ENCODE measurements around the gene RUNX3.
A peak's percentile ranks its signal among the peaks of the same experiment; 100 is the strongest.
"Not testable (repeated sequence)": the region's sequence is repeated elsewhere in the genome, so short reads cannot be mapped to it uniquely, and the experiment has no call there.

The RUNX3 gene

GRCh38 chr1:24930260-24931145 is at the start of gene RUNX3:
Gene RUNX3 (minus strand): TSS chr1:24930276. CDS start chr1:24929868, 408 bp downstream.
- peak; percentile 97 for DNase-seq (ENCODE audit: low spot score)

GRCh38 chr1:24979232-24979631 is 49.2 kb upstream of the RUNX3 start:
- not testable (repeated sequence) for DNase-seq (ENCODE audit: low spot score)

- DNase-seq (ENCODE audit: low spot score): no peak
These were observed 48.4 kb upstream of the RUNX3 start for GRCh38 chr1:24978383-24979032.

GRCh38 chr1:24975391-24975790 is 45.3 kb upstream of the RUNX3 start:
- DNase-seq (ENCODE audit: low spot score): no peak

- no peak for DNase-seq (ENCODE audit: low spot score)
These were observed 43.2 kb upstream of the RUNX3 start for GRCh38 chr1:24973315-24973714.

GRCh38 chr1:24972915-24973242 is 42.8 kb upstream of the RUNX3 start:
- DNase-seq (ENCODE audit: low spot score): no peak

- DNase-seq (ENCODE audit: low spot score): no peak
These were observed 42.3 kb upstream of the RUNX3 start for GRCh38 chr1:24972221-24972914.

GRCh38 chr1:24970926-24971875 is 41.1 kb upstream of the RUNX3 start:
- DNase-seq (ENCODE audit: low spot score): no peak

GRCh38 chr1:24970399-24970753 is 40.3 kb upstream of the RUNX3 start:
- no peak for DNase-seq (ENCODE audit: low spot score)

- DNase-seq (ENCODE audit: low spot score): no peak
These were observed 39.7 kb upstream of the RUNX3 start for GRCh38 chr1:24969596-24970398.

GRCh38 chr1:24968941-24969585 is 39.0 kb upstream of the RUNX3 start:
- DNase-seq (ENCODE audit: low spot score): no peak

- no peak for DNase-seq (ENCODE audit: low spot score)
These were observed 37.9 kb upstream of the RUNX3 start for GRCh38 chr1:24967962-24968361.

GRCh38 chr1:24967555-24967954 is 37.5 kb upstream of the RUNX3 start:
- no peak for DNase-seq (ENCODE audit: low spot score)

- no peak for DNase-seq (ENCODE audit: low spot score)
These were observed 36.8 kb upstream of the RUNX3 start for GRCh38 chr1:24966724-24967346.

- no peak for DNase-seq (ENCODE audit: low spot score)
These were observed 36.1 kb upstream of the RUNX3 start for GRCh38 chr1:24966121-24966723.

GRCh38 chr1:24965571-24965930 is 35.5 kb upstream of the RUNX3 start:
- DNase-seq (ENCODE audit: low spot score): no peak

- peak; percentile 88 for DNase-seq (ENCODE audit: low spot score)
These were observed 34.9 kb upstream of the RUNX3 start for GRCh38 chr1:24964811-24965570.

- no peak for DNase-seq (ENCODE audit: low spot score)
These were observed 34.0 kb upstream of the RUNX3 start for GRCh38 chr1:24963943-24964693.

Measured in germinal center (tissue), 1 donor.